ENCODE data around the gene CCDC180.
"Not testable (repeated sequence)": the region's sequence is repeated elsewhere in the genome, so short reads cannot be mapped to it uniquely, and the experiment has no call there.

The CCDC180 gene

DNA sequence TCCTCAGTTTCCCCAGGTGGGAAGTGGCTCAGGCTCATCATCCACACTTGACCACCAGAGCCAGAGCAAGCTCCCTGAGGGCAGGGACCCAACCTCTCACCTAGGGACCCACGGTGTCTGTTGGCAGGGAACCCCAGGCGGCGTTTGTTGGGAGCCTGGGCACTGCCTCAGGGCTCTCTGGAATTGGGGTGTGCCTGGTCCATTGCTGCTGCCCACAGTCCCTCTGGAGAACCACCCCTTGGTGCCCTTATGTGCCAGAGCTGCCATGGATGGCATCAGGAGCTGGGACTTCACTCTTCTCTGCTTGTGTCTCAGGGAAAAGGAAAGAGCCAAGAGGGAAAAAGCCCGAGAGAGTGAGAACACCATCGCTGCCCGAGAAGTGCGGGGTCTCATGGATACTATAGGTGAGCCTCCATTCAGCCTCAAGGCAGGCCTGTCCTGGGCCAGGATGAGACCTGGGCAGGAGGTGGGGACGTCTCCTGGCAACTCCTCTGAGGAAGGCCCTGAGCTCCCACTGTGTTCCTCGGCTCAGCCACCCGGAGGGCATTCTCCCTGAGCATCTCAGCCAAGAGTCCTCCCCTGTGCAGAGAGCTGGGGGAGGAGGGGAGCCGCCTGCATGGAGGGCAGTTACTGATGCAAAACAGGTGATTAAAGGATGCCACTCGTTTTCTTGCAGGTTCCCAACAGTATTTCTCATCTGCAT lies 4.5 kb downstream of the CCDC180 start:
- DNase-seq (ENCODE audit: low spot score) = no peak

DNA sequence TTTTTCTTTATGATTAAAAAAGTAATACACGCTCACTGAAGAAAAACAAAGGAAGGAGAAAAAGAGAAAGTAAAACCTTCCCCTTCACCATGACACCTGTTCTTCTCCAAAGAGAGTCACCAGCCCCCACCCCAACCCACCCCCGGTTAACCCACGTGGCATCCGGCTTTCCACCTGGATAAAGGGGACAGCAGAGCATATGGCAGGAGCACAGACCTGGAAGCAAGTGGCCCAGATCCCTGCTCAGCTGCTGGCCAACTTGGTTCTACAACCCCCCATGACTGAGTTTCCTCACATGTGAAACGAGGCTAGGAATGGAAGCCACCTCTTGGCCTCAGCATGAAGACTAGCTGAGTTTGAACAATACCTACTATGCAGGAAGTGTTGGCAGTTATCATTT lies 5.1 kb downstream of the CCDC180 start:
- DNase-seq (ENCODE audit: low spot score) = no peak

DNA sequence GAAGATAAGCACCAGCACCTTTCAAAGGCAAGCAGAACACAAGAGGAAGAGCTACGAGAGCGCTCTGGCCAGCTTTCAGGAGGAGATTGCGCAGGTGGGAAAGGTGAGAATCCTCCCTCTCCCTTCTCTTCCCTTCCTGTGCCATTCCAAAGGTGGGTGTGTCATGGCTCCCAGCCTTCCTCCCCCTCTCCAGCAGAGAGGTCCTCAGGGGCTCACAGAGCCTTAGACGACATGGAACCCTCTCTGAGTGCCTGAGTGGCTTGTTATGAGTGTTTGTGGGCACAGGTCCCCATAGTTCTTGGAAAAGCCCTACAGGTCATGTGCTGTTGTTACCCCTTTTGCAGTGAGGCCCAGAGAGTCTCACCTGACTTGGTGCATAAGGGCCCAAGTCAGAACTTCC lies 5.8 kb downstream of the CCDC180 start:
- DNase-seq (ENCODE audit: low spot score) = no peak

DNA sequence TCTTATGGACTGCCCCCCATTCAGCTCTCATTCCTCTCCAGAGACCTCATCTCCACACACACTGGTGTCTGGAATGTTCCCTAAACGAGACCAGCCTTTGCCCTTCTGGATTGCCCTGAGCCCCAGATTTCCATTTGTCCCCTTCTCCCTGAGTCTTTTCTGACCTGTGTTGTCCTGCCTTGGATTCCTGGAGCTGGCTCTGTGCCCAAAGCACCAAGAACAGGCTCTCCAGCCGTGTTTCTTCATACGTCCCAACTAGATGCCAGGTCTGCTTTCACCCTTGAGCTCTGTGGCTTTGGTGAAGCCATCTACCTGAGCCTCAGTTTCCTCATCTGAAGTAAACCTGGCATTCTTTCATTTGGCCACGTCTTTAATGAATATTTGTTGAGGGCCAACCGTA lies 6.3 kb downstream of the CCDC180 start:
- no peak for DNase-seq (ENCODE audit: low spot score)

DNA sequence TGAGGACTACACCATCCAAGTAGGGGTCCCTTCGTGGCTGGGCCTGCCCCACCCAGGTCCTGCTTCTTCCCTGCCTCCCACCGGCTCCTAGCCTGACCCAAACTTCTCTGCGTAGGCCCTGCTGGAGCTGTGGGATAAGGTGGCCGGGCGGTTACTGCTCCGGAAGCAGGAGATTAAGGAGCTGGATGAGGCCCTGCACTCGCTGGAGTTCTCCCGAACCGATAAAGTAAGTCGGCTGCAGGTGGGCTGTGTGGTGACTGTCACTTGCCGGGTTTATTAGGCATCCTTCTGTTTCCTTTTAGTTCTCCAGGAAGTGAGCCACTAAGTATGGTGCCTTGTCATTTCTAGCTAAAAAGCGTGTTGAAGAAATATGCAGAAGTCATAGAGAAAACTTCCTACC lies 7.0 kb downstream of the CCDC180 start:
- no peak for DNase-seq (ENCODE audit: low spot score)

DNA sequence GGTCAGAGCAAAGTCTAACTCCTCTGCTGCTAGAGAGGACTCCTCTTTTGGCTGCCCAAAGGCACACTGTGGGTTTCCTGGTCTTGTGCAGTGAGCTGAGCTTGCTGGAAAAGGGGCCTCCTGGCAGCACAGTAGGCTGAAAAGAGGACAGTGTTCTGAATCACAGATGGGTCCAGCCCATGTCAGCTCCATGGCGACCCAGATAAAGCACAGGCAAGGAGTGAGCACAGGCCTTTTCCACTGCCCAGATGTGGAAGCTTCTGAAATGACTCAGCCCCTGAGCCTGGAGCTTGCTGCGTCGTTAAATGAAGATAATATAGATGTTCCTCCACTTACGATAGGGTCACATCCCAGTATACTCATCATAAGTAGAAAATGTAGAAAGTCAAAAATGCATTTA lies 8.1 kb downstream of the CCDC180 start:
- no peak for DNase-seq (ENCODE audit: low spot score)

DNA sequence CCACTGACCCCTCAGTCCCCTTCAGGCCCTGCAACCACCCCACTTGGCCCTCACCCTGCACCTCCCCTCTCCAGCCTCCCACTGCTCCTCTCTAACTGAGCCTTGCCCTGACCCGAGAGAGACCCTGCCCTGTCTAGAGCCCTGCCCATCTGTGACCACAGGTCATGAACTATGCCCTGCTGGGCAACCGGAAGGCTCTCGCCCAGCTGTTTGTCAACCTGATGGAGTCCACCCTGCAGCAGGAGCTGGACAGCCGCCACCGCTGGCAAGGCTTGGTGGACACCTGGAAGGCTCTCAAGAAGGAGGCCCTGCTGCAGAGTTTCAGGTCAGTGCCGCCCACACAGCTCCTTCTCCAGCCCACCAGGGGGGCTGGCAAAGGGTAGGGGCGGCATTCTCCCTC lies 9.4 kb downstream of the CCDC180 start:
- DNase-seq (ENCODE audit: low spot score) = no peak

DNA sequence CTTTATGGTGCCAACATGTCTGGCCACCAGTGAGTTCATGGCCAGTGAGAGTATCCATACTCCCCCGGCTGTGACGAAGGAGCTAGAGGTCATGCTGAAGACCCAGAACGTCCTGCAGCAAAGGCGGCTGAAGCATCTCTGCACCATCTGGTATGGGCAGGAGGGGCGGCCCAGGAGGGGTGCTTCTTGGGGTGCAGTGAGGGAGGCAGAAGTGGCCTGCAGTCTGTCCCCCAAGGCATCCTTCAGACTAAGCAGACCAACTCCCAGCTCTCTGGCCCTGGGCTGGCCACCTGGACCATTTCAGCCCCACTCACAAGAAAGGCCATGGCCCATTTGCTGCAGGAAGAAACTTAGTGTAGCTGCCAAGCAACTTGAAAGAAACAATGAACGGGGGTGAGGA lies 11.0 kb downstream of the CCDC180 start:
- no peak for DNase-seq (ENCODE audit: low spot score)

DNA sequence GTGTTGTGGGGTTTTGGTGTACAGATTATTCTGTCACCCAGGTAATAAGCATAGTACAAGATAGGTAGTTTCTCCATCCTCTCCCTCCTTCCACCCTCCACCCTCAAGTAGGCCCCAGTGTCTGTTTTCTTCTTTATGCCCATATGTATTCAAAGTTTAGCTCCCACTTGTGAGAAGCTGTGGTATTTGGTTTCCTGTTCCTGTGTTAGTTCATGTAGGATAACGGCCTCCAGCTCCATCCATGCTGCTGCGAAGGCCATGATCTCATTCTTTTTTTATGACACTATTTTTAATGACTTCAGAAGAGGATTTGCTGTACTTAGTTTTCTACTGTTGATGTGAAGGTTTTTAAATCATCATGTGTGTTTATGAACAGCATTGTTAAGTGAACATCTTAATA lies 11.9 kb downstream of the CCDC180 start:
- no peak for DNase-seq (ENCODE audit: low spot score)

DNA sequence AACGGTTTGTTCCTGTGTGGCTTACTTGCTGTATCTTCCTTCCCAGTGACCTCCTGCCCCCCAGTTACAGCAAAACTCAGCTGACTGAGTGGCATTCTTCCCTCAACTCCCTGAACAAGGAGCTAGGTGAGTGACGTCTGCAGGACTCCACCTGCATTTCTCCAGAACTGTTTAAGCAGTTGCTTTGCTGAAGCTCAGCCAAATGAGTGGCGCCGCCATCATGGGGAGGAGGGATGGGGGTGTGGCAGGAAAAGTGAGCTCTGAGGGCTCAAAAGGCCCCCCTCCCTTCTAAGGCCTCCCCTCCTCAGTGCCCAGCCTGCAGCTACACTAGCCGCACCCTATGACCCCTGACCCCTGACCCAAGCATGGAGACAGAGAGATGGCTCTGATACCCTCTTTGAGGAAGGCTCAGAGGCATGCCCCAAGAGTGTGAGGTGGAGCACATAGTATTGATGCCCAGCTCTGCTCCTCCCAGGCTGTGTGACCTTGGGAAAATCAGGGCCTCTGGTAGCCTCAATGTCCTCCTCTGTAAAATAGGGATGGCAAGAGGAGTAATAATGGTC lies 12.7 kb downstream of the CCDC180 start:
- DNase-seq (ENCODE audit: low spot score) = no peak

DNA sequence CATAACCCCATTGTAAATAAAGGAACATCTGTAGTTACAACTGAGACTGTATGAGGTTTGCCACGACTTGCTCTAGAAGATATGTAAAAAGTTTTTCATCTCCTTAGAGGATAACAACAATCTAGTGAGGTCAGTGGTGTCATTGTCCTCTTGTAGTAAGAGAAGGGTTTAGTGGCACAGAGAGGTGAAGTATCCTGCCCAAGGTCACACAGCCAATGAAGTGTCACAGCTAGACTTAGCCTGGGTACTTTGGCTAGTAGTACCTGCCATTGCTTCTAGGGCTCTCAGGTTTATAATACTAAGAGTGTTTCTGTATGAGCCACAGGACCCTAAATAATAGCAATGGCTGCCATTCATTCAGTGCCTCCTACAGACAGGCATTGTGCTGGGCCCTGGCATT lies 13.8 kb downstream of the CCDC180 start:
- no peak for DNase-seq (ENCODE audit: low spot score)

DNA sequence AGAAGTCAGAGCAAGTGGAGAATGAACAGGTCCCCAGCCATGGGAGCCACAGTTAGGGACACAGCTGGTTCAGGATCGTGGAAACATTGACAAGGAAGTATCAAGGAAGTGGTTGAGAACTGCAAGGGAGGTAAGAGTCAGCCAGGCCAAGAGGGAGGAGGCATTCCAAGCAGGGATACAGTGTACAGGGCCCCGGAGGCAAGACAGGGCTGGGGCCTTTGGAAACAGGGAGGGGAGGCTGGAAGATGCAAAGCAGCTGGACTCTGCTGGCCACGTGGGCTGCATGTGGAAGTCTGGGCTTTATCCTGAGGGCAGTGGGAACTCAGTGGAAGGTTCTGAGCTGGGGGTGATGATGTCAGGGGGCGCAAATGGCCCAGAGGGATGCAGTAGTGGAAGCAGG lies 14.2 kb downstream of the CCDC180 start:
- no peak for DNase-seq (ENCODE audit: low spot score)

DNA sequence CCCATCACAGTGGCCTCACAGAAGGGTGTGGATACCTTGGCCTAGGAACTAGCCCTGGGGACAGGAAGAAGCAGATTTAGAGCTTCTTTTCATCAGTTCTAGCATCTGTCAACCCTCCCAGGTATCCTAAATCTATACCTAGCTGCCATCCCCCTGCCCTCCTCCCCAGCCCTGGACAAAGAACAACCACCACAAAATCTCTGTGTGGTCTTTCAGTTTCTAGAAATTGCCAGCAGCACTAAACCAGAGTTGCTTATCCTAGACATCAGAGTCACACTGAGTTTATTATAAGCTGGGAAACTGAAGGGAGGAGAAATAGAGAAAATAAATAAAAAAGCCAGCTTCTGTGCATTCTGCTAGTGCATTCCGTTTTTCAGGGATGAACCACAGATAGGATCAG lies 14.6 kb downstream of the CCDC180 start:
- no peak for DNase-seq (ENCODE audit: low spot score)

DNA sequence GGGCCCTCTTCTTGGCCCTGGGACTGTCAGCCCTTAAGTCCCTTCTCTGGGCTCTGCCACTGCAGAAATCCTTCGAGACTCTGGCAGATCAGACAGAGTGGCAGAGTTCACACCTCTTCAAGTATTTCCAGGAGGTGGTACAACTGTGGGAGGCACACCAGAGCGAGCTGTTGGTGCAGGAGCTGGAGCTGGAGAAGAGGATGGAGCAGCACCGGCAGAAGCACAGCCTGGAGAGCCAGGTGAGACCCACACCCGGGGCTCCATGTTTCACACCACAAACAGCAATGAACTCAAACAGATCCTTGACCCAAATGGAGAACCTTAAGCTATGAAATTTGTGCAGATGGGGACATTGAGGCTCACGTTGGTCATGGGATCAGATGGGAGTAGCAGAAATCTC lies 17.5 kb downstream of the CCDC180 start:
- DNase-seq (ENCODE audit: low spot score) = no peak

DNA sequence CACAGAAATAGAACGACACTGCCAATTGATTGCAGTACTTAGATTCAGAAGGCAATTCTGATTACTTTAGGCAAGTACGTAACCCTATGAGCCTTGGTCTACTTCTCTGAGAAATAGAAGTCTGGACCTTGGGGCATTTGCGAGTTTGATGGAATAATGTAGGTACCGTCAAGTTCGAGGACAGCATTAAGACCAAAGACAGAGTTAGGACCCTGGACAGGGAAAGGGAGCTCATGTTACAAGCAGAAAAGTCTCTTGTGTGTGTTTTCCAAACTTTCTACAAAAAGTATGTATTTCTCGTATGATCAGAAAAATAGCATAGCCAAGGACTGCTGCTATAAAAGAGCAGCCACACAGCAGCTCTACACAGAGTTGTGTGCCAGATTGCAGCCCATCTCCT lies 20.1 kb downstream of the CCDC180 start:
- no peak for DNase-seq (ENCODE audit: low spot score)

DNA sequence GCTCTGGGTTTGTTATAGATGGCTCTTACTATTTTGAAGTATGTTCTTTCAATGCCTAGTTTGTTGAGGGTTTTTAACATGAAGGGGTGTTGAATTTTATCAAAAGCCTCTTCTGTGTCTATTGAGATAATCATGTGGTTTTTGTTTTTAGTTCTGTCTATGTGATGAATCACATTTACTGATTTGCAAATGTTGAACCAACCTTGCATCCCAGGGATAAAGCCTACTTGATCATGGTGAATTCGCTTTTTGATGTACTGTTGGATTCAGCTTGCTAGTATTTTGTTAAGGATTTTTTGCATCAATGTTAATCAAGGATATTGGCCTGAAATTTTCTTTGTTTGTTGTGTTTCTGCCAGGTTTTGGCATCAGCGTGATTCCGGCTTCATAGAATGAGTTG lies 25.5 kb downstream of the CCDC180 start:
- no peak for DNase-seq (ENCODE audit: low spot score)

DNA sequence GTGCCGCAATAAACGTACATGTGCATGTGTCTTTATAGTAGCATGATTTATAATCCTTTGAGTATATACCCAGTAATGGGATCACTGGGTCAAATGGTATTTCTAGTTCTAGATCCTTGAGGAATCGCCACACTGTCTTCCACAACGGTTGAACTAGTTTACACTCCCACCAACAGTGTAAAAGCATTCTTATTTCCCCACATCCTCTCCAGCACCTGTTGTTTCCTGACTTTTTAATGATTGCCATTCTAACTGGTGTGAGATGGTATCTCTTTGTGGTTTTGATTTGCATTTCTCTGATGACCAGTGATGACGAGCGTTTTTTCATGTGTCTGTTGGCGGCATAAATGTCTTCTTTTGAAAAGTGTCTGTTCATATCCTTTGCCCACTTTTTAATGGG lies 28.2 kb downstream of the CCDC180 start:
- DNase-seq (ENCODE audit: low spot score) = not testable (repeated sequence)

DNA sequence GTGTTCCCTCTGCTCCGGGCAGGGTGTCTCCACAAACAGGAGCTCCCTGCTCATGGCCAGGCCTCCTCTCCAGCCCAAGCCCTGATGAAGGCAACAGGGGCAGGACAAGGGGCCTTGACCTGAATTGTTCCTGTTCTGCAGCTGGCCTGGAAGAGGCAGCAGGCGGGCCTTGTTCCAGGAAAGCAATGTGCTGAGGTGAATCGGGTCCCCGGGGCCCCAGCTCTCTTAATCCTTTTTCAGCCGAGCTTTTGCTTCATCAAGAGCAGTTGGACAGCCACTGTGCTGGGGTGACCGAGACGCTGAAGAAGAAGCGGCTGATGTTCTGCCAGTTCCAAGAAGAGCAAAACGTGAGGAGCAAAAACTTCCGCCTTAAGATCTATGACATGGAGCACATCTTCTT lies 41.4 kb downstream of the CCDC180 start:
- DNase-seq (ENCODE audit: low spot score) = no peak

DNA sequence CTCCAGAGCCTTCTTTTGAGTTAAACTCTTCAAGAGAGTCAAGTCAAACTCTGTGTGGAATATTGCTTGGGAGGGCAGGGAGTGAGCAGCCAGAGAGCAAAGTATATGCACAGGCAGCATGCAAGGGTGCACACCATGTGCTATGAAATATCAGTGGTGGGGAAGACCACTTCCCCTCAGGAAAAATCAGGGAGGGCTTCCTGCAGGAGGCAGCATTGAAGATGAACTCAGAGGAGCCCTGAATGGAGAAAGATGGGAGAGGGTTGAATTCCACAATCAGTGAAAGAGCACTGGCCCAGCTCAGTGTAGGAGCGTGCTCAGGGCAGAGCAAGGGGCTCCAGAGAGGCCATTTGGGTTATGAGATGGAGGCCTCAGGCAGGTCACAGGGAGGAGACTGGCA lies 41.9 kb downstream of the CCDC180 start:
- DNase-seq (ENCODE audit: low spot score) = no peak

DNA sequence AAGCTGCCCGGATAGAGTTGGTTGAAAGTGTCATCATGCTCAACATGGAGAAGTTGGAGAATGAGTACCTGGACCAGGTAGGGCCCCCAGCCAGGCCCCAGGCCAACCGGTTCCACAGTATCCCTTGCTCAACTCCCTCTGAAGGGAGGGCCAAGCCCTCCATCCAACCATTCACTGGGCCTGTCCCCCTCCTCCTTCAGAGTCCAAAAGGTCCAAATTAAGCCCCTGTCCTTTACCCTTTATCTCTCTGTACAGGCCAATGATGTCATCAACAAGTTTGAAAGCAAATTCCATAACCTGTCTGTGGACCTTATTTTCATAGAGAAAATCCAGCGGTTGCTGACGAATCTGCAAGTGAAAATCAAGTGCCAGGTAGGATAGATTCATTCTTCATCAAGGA lies 47.2 kb downstream of the CCDC180 start:
- no peak for DNase-seq (ENCODE audit: low spot score)

DNA sequence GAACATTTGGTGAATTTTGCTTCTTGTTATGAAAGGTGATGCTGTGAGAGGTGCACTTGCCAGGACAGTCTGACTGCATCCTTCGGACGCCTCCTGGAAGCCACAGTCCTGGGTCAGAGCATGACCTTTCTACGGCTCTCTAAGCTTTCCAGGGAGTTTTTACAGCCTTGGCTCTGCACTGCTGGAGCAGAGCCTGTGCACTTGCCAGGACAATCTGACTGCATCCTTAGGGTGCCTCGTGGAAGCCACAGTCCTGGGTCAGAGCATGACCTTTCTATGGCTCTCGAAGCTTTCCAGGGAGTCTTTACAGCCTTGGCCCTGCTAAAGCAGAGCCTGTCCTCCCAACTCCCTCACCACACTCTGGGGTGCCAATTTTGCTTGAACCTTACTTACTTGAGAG lies 49.6 kb downstream of the CCDC180 start:
- DNase-seq (ENCODE audit: low spot score) = no peak
